ENCODE measurements around the gene CELF2.

The CELF2 gene

DNA sequence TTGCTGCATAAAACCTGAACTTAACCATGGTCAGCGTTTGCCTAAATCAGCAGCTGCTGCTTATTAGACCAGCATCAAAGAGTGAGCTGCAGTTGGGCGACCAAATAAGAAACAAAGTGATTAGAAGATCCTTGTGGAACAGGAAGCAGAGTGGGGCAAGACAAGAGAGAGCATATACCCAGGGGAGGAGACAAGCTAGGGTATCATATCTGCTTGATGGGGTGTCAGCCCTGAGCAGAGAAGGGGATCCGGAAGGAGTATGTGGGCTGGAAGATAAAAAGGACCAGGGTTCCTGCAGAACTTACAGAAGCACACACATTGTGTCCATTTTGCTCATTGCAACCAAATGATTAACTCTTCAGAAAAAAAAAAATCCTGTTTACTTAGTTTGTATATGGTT lies 213.6 kb downstream of the CELF2 start:
- no peak for DNase-seq

DNA sequence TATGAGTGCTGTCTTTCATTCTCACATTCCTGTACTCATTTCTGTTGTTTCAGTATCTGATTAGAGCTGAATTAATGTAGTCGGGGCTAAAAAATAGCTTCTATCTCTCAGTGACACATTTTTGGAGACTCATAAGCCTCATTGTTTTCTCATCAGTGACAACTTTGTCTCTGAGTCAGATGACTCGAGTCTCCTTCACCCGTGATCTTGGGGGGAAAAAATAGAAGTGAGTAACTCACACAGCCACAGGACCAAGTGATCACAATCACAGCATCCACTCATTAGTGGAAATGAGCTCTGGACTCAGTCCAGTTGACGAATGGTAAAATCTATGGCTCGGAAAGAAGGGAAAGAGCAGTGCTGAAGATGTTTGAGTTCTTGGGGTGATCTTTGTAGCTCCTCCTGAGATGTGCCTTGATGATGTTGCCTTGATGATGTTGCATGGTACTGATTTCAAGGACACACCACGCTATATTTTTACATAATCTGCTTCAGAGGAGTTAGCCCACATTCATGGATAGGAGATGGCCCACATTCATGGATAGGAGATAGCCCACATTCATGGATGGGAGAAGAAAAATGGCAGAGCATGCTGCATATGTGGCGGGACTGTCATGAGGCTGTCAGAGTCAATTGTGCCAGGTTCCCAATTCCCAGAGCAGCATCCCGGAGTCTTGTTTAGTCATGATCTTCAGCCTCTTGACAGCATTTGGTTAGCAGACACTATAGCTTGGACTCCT lies 214.7 kb downstream of the CELF2 start:
- no peak for DNase-seq

DNA sequence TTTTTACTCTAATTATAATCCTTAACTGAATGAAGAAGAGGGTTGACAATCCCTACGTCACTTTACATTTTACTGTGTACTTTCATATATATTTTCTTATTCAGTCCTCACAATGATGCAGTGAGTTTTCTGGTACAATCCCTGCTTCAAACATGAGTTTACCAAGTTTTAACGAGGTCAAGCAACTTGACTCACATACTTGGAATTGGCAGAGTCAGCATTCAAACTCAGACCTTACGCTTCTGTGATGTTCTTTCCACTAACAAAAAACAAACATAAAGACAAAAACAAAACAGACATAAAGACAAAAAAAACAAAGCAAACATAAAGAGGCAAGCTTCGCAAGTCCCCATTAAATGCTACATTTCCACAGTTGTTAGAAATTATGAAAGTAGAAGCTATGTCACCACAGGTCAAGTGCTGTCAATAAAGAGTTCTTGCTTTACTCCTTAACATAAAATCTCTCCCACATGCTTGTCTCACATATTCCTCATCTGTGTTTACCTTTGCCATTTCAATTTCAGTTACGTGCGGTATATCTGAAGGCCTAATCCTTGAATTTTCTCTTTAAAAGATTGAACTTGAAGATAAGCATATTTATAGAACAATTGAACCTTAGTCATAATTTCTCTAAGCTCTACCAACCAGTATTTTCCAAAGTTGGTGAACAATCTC lies 217.3 kb downstream of the CELF2 start:
- no peak for DNase-seq

- DNase-seq = no peak
These were observed 218.1 kb downstream of the CELF2 start for GRCh38 chr10:11235771-11236170.

DNA sequence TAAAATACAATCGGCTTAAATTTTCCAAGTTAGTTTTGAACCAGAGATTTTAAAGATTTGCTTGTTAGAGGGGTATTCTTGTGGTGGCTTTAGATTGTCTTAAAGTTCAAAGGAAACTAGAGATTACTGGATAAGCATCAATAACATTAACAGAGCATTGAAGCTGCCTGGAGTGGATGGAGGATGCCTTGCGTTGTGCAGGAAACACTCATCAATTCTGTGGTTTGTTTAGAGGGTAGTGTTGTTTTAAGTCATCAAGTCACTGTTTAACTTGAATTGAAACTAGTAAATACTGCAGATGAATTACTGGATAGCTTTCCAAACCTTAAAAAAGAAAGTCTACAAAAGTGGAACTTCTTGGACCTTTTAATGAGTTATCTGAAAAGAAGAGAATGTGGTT lies 218.6 kb downstream of the CELF2 start:
- no peak for DNase-seq

- no peak for DNase-seq
These were observed 219.9 kb downstream of the CELF2 start for GRCh38 chr10:11237571-11237970.

GRCh38 chr10:11238893-11239292 lies 221.2 kb downstream of the CELF2 start:
- no peak for DNase-seq

DNA sequence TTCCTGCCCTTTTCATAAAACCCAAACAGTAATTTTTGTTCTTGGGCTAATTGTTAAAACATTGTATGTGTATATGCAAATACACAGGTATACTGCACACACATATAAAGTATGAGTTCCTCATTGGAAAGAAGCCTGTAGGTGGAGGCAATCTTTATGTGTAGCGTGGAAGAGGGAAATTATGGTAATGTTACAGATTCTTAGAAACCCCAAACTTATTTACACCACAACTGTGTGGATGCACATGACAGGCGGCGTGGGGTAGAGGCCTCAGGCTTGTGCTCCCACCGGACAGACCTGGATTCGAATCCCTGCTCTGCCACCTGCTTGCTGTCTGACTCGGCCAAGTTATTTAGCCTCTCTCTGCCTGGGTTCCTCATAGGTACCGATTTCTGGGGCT lies 223.0 kb downstream of the CELF2 start:
- DNase-seq = no peak

DNA sequence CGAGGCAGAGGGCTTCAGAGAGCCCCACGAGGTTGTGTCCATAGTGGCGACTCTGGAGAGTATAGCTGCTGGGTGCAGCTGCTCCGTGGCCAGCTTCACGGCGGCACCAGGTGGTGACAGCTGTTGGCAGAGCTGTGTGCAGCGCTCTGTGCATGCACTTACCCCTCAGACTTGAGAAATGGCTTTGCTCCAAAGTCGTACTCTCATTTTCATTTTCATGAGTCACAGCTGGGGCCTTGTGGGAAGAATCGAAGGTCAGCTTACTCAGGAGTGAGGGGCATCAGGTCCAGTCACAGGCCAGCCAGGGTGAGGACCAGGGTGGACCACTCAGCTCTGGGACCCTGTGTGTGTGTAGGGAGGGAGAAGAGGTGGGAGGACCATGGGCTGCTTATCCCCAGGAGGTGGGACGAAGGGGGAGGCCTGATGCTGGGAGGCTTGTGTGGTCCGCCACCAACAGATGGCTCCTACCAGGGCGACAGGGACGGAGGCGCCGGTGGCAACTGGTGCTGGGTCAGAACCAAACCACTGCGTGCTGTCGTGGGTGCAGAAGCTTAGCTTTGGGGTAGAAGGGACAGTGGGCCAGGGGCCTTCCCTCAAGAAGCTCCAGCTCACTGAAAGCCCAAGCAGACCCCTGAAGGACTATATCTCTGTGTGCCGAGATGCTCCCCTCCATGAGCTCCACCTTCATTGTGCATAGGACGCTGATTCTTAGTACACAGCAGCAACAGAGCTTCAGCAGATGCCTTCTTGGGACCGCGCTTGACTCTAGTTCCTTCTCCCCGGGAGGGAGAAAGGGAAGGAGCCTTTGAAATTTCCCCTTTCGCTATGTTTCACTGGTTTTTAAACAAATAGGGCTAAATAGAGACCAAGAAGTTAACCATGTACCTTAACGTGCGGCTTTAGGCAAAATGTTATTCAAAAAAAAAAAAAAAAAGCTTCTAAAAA lies 225.0 kb downstream of the CELF2 start:
- DNase-seq = no peak

DNA sequence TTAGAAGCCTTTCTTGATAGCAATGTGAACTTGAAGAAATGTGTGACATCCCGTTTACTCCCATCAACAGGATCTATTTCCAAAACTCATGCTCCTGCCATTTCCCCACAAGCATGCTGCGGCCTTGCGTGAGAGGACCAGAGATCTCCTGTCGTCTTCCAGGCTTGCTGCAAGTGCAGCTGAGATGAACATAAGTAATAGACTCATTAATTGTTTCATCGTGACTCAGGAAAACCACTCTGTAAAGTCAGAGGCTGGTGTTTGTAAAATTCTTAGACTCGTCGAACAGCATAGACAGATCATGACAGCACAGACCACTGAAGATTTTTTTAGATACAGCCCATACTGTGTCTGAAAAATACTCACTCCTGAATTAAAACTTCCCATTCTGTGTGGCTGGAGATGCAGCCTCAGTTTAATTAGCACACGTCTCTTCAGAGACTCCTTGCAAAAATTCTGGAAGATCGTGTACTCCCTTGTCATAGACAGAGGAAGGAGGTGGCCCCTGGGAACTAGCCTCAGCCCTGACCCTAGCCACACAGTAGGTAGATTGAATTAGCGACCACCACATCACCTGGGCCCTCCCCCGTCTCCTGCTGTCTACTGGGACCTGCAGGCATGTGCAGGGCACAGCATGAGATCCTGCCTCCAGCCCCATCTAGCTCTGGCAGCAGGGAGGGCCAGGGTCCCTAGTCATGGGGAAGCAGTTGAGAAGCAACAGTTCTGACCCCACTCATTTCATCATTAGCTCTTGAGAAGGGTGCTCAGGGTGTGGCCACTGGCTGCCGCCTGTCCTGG lies 226.0 kb downstream of the CELF2 start:
- DNase-seq = no peak

GRCh38 chr10:11245095-11245479 lies 227.4 kb downstream of the CELF2 start:
- DNase-seq = no peak

- DNase-seq = no peak
These were observed 227.8 kb downstream of the CELF2 start for GRCh38 chr10:11245510-11245909.

DNA sequence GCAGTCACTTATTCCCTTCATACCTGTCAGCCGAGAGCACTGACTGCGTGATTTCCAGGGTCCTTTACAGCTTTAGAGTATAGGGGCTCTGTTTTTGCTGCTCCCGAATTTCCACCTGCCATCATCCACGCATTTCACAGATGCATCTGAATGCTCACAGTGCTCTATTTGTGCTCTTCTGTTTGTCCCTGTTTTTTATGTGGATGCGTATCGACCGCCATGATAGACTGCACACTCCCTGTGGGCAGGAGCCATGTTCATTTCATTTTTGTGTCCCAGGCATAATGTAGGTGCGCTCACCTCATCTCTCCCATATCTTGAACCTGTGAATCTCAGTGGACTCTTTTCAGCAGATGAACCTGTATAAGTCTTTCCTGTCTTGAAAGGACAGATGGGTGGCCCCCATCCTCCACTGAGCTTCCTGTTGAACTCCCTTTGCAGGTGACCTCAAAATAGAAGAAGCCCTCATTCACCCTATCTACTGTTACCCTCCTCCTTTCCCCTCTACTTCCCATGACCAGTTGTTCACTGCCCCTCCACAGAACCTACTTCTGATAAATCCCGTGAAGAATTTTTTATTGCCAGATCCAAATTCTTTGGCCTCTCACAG lies 228.4 kb downstream of the CELF2 start:
- no peak for DNase-seq

DNA sequence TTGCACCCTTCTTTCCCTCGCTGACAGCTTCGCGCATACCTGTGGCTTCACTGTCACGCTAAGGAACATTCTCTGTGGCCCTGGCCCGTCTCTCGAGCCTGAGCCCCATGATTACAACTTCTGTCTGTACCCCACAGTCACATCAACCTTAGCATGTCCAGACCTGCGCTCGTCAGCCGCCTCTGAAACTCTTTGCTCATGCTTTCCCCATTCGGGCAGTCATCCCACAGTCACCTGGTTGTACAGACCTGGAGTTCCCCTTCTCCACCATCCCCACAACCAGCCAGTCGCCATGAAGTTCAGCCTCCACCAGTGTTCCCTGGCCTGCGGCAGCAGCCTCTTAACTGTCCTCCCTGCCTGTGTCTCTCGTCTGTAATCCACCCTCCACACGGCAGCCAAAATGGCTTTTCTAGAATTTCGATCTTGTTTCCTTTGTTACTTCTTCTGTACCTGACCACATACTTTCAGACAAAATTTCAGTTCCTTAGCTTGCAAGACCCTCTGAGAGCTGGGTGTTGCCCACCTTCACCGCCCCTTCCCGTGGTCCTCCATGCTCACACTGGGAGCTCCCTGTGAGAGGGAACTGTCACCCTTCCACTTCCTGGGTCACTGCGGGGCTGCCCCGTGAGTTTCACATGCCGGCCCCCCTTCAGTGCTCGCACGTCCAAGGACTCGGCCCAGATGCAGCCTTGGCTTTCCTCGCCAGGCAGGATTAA lies 229.2 kb downstream of the CELF2 start:
- no peak for DNase-seq

DNA sequence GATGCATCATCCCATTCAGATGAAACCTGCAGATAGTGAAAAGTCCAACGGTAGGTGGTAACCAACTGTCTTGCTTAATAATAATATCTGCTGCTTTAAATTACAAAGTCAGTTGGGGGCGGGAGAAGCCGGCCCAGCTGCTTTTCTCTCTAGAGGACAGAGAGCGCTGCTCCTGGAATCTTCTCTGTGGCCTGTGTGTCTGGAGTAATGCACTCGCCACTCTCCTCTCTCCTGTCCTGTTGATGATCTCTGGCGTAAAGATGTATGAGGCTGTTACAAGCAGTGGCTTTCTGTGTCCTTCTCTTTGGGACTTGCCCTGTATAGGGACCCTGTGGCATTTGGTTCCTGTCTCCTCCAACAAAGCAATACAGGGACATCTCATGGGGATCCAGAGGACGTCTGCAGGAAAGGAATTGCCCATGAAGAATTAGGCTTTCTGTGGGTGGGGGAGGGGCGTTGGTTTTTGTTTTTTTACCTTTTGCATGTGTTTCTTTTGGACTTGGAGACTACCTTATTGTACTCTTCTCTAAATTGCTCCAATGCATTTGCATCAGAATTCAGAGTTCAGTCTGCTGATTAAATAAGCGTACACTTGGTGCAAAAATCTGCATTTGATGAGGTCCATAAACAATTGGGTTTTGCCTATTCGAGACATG lies 231.6 kb downstream of the CELF2 start:
- DNase-seq = no peak

GRCh38 chr10:11249808-11250195 lies 232.1 kb downstream of the CELF2 start:
- DNase-seq = no peak

GRCh38 chr10:11250304-11250703 lies 232.6 kb downstream of the CELF2 start:
- no peak for DNase-seq

DNA sequence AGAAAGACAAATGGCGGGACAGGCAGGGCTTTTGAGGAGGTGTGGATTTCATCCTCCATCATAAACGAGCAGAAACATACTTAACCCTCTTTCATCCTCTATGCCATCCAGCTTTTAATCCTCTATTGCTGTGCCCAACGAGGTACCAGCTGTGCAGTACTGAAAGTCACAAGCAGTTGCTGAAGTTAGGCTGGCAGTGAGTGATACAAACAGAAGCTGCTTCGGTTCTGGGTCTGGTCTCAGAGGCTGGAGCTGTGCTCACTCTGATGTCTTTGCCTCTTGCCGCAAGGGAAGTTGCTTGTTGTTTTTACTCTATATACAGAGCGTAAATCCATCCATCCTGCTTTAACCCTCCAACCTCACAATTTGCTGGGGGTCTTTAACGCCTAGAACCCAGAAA lies 235.2 kb downstream of the CELF2 start:
- DNase-seq = no peak

DNA sequence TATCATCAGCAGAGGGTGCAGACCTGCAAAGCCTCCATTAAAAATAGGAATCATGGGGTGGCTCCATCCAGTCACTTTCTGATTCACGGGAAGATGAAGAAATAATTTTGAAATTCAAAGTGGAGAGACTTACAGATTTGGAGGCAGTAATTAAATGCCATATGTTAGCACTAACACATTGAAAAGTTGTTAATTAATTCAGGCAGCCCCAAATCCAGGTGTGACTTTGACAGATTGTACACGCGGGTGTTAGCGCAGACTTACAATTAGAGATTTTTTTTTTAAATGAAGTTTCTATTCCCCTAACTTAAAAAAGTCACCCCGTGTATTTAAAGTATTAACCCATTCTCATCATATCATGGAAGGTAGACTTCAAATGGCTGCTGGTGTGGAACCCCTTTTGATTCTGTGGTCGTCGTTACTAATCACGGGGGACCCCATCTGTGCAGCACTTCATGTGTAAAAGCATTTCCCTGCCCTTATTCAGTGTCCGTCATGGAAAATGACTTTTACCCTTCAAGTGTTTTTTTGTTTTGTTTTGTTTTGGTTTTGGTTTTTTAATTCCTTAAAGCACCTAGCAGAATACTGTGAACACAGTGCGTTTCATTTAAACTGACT lies 235.8 kb downstream of the CELF2 start:
- DNase-seq = no peak

- DNase-seq = no peak
These were observed 237.5 kb downstream of the CELF2 start for GRCh38 chr10:11255156-11255555.
